Neuronal stem cell (in vitro differentiated cells): ENCODE data around the gene DVL3.

Experiments
- DNase-seq: peaks from one replicate; pipeline ENCODE4 v3.0.0-alpha.2; 2013; ENCODE audit warnings: low spot score
- H2AFZ ChIP-seq: one replicate; pipeline ENCODE4 v1.6.1; 2013; ENCODE audit warnings: mild to moderate bottlenecking, low read length, inconsistent platforms
- H2AK5ac ChIP-seq: 2 replicates; pipeline ENCODE4 v1.6.1; 2013; ENCODE audit warnings: low read depth, mild to moderate bottlenecking, inconsistent platforms, low read length, moderate library complexity, mixed read lengths
- H2BK120ac ChIP-seq: 2 replicates; pipeline ENCODE4 v1.6.1; 2013; ENCODE audit warnings: low read depth, mild to moderate bottlenecking, inconsistent platforms, low read length, moderate library complexity, mixed read lengths
- H2BK12ac ChIP-seq: one replicate; pipeline ENCODE4 v1.6.1; 2013; ENCODE audit warnings: low read length, inconsistent platforms
- H2BK15ac ChIP-seq: 2 replicates; pipeline ENCODE4 v1.6.1; 2013; ENCODE audit warnings: mild to moderate bottlenecking, low read length, inconsistent platforms, mixed read lengths
- H2BK5ac ChIP-seq: one replicate; pipeline ENCODE4 v1.6.1; 2013; ENCODE audit warnings: inconsistent platforms, mild to moderate bottlenecking, low read length, moderate library complexity
- H3K14ac ChIP-seq: one replicate; pipeline ENCODE4 v1.6.1; 2013; ENCODE audit warnings: low read length, inconsistent platforms
- H3K18ac ChIP-seq: 2 replicates; pipeline ENCODE4 v1.6.1; 2013; ENCODE audit warnings: low read length, inconsistent platforms
- H3K23ac ChIP-seq: 2 replicates; pipeline ENCODE4 v1.6.1; 2013; ENCODE audit warnings: low read depth, mild to moderate bottlenecking, mixed read lengths, low read length, inconsistent platforms; ENCODE audit not compliant: poor library complexity
- H3K27ac ChIP-seq: replicated peaks from 3 replicates; pipeline ENCODE4 v1.5.1; 2013; ENCODE audit warnings: low read length, inconsistent platforms
- H3K27me3 ChIP-seq, 3 experiments: 2 replicates each; pipeline ENCODE4 v1.6.1; 2013; ENCODE audit warnings: low read length in 3 of 3, mild to moderate bottlenecking in 2 of 3, inconsistent platforms in 1 of 3, low read depth in 1 of 3, mixed read lengths in 1 of 3, moderate library complexity in 1 of 3; ENCODE audit not compliant: control insufficient read depth in 3 of 3, insufficient read depth in 3 of 3
- H3K36me3 ChIP-seq, 2 donors: replicated peaks in 1 of 2; 2 replicates each; pipeline ENCODE4 v1.6.1; 2013; ENCODE audit warnings: low read length in 2 of 2; ENCODE audit not compliant: control insufficient read depth in 2 of 2, insufficient read depth in 2 of 2
- H3K4ac ChIP-seq: 2 replicates; pipeline ENCODE4 v1.6.1; 2013; ENCODE audit warnings: inconsistent platforms, mild to moderate bottlenecking, low read length, moderate library complexity
- H3K4me1 ChIP-seq, 2 donors: 1 replicate in 1 of 2; 2 replicates in 1 of 2; pipeline ENCODE4 v1.6.1; 2013; ENCODE audit warnings: low read length in 2 of 2, low read depth in 1 of 2; ENCODE audit not compliant: control insufficient read depth in 2 of 2, insufficient read depth in 1 of 2
- H3K4me2 ChIP-seq: one replicate; pipeline ENCODE4 v1.6.1; 2013; ENCODE audit warnings: mild to moderate bottlenecking, low read length, inconsistent platforms; ENCODE audit not compliant: insufficient read depth, poor library complexity, severe bottlenecking
- H3K4me3 ChIP-seq, 2 donors: 2 replicates each; pipeline ENCODE4 v1.5.1; 2013; ENCODE audit warnings: low read length in 2 of 2, mild to moderate bottlenecking in 2 of 2, inconsistent platforms in 1 of 2, moderate library complexity in 1 of 2
- H3K79me1 ChIP-seq: one replicate; pipeline ENCODE4 v1.6.1; 2013; ENCODE audit warnings: low read depth, mild to moderate bottlenecking, inconsistent platforms, low read length, moderate library complexity
- H3K9ac ChIP-seq: one replicate; pipeline ENCODE4 v1.6.1; 2013; ENCODE audit warnings: mild to moderate bottlenecking, low read depth, low read length, inconsistent platforms; ENCODE audit not compliant: poor library complexity
- H3K9me3 ChIP-seq, 2 donors: replicated peaks in 1 of 2; 2 replicates each; pipeline versions ENCODE3 to v1.6.1; 2013; ENCODE audit warnings: low read length in 2 of 2, mild to moderate bottlenecking in 2 of 2, inconsistent platforms in 1 of 2, low read depth in 1 of 2, mixed read lengths in 1 of 2, moderate library complexity in 1 of 2; ENCODE audit not compliant: control insufficient read depth in 2 of 2, insufficient read depth in 1 of 2
- H4K8ac ChIP-seq: one replicate; pipeline ENCODE4 v1.6.1; 2013; ENCODE audit warnings: low read depth, mild to moderate bottlenecking, inconsistent platforms, low read length, moderate library complexity
- H4K91ac ChIP-seq: one replicate; pipeline ENCODE4 v1.6.1; 2013; ENCODE audit warnings: low read length, low read depth, mild to moderate bottlenecking, inconsistent platforms; ENCODE audit not compliant: poor library complexity
- WGBS, 2 donors: extraction: QIAGEN DNeasy Blood & Tissue Kit; methylation state at CpG; one replicate each; pipeline ENCODE4 v1.1.7; 2013; ENCODE audit warnings: missing lambda C conversion rate in 2 of 2, mixed read lengths in 1 of 2; ENCODE audit not compliant: insufficient read length in 2 of 2, insufficient replicate concordance in 1 of 2; ENCODE audit errors: extremely low coverage in 2 of 2; 5-methylcytosine and 5-hydroxymethylcytosine counted together

Gene DVL3

GRCh38 chr3:184193991-184194539, 38.9 kb downstream of the DVL3 start:
- H3K9ac ChIP-seq = no peak overlapping the region
- H3K4me2 ChIP-seq = no peak overlapping the region
- no peak for DNase-seq
- H4K91ac ChIP-seq = no peak overlapping the region
- no peak overlapping the region for H3K18ac ChIP-seq
- H3K14ac ChIP-seq = no peak overlapping the region
- no peak overlapping the region for H3K23ac ChIP-seq
- no peak overlapping the region for H2BK5ac ChIP-seq
- peak overlapping the region; percentile 82 for H4K8ac ChIP-seq
- no peak overlapping the region for H3K4ac ChIP-seq
- no peaks in the 10 kb centered on the region for H3K9me3 ChIP-seq
- H2AK5ac ChIP-seq = no peak overlapping the region
- H3K79me1 ChIP-seq = peaks cover 6% of the 10 kb centered on the region
- no peaks in the 10 kb centered on the region for H3K27me3 ChIP-seq
- H3K4me1 ChIP-seq = no peaks in the 10 kb centered on the region
- peaks cover 36 to 62% of the 10 kb centered on the region in 2 donors for H3K36me3 ChIP-seq
- WGBS, 2 donors = no CpG with 5 or more reads among the region's 9 CpGs
- H2BK12ac ChIP-seq = no peak overlapping the region
- H3K27ac ChIP-seq = no peak overlapping the region
- H2AFZ ChIP-seq = no peak overlapping the region
- no peak overlapping the region for H3K4me3 ChIP-seq
- H2BK120ac ChIP-seq = no peak overlapping the region
- H2BK15ac ChIP-seq = no peak overlapping the region

DNA sequence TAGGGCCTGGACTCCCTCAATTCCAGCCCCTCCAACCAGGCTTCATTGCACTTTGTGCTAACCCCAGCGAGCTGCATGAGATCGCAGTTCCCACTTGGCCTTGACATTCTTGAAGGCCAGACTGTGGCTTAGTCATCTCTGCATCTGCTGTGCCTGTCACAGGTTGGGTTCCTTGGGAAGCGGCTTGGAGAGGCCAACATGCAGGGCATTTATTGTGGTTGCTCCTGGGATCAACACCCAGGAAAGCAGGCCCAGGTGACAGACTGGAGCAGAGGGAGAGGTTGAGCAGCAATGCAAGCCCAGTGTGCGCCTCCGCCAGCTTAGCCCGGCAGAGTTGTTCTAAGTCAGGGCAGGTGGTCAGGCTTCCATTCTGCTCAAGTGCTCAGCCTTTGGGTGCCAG, 41.4 kb downstream of the DVL3 start:
- Histone ChIP-seq H3K4me1 (no peaks in the 10 kb centered on the region), H3K4ac (no peak overlapping the region), H4K91ac (no peak overlapping the region), H2BK5ac (peak overlapping the region; percentile 82), H3K36me3 (peaks cover 18 to 37% of the 10 kb centered on the region in 2 donors), H3K14ac (no peak overlapping the region), H3K27me3 (no peaks in the 10 kb centered on the region), H3K23ac (no peak overlapping the region), H3K27ac (no peak overlapping the region), H3K4me3 (peak overlapping the region in 1 of 2 donors; percentile 59), H3K18ac (no peak overlapping the region), H3K79me1 (no peaks in the 10 kb centered on the region), H2BK120ac (no peak overlapping the region), H2AK5ac (peak overlapping the region; percentile 35), H3K9ac (no peak overlapping the region), H3K9me3 (no peaks in the 10 kb centered on the region), H4K8ac (no peak overlapping the region), H2BK15ac (no peak overlapping the region), H2BK12ac (no peak overlapping the region), H2AFZ (no peak overlapping the region), H3K4me2 (no peak overlapping the region)
- no CpG with 5 or more reads among the region's 6 CpGs for WGBS, 2 donors
- DNase-seq = no peak

DNA sequence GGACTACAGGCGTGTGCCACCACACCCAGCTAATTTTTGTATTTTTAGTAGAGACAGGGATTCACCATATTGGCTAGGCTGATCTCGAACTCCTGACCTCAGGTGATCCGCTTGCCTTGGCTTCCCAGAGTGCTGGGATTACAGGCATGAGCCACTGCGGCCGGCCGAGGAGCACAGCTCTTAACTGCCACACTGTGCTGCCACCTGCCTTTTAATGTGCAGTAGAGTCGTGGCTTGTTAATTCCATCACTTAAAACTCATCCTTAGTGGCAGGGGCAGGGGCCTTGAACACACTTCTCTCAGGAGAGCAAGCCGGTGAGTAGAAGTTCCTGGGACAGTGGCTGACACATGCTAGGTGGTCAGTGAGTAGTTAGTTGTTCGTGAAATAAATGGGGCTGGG, 43.3 kb downstream of the DVL3 start:
- Histone ChIP-seq H3K4me1 (no peaks in the 10 kb centered on the region), H3K27me3 (no peaks in the 10 kb centered on the region), H2AFZ (no peak overlapping the region), H3K9ac (no peak overlapping the region), H2BK5ac (no peak overlapping the region), H2BK120ac (no peak overlapping the region), H3K27ac (no peak overlapping the region), H3K18ac (no peak overlapping the region), H4K91ac (no peak overlapping the region), H3K4ac (no peak overlapping the region), H3K79me1 (no peaks in the 10 kb centered on the region), H4K8ac (no peak overlapping the region), H3K36me3 (peaks cover 7 to 19% of the 10 kb centered on the region in 2 donors), H2BK12ac (no peak overlapping the region), H2AK5ac (no peak overlapping the region), H3K4me3 (no peak overlapping the region), H3K23ac (no peak overlapping the region), H3K14ac (no peak overlapping the region), H3K9me3 (no peaks in the 10 kb centered on the region), H2BK15ac (no peak overlapping the region), H3K4me2 (no peak overlapping the region)
- no CpG with 5 or more reads among the region's 9 CpGs for WGBS, 2 donors
- DNase-seq = no peak

DNA sequence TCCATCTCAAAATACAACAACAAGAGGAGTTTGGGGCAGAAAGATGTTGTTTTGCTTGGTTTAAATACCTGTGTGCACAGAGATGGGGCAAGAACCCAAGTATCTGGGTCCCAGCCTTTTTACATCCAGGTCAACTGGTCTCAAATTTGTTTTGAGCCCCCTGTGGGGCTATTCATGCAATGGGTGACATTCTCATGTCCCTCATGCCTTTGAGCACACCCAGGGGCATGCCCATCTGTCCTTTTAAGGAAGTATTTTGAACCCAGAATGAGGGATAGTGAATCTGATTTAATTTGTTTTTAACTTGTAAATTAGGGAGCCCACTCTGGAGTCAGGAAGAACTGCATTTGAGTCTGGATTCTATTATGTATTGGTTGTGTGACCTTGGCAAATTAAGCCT, 45.6 kb downstream of the DVL3 start:
- no peak overlapping the region for H2AFZ ChIP-seq
- no peak overlapping the region for H2BK5ac ChIP-seq
- no peaks in the 10 kb centered on the region for H3K4me1 ChIP-seq
- no peak overlapping the region for H3K4me3 ChIP-seq
- H3K27me3 ChIP-seq = no peaks in the 10 kb centered on the region
- no peak overlapping the region for H2BK120ac ChIP-seq
- no peak overlapping the region for H2AK5ac ChIP-seq
- no peaks in the 10 kb centered on the region for H3K79me1 ChIP-seq
- no peak overlapping the region for H3K4me2 ChIP-seq
- no peak overlapping the region for H2BK12ac ChIP-seq
- no peak overlapping the region for H3K23ac ChIP-seq
- H4K8ac ChIP-seq = no peak overlapping the region
- no peak overlapping the region for H3K18ac ChIP-seq
- H4K91ac ChIP-seq = no peak overlapping the region
- no peak overlapping the region for H3K14ac ChIP-seq
- no peaks in the 10 kb centered on the region for H3K9me3 ChIP-seq
- DNase-seq = no peak
- H2BK15ac ChIP-seq = no peak overlapping the region
- no peak overlapping the region for H3K4ac ChIP-seq
- no peak overlapping the region for H3K9ac ChIP-seq
- no peak overlapping the region for H3K27ac ChIP-seq
- peaks cover 0 to 2% of the 10 kb centered on the region in 2 donors for H3K36me3 ChIP-seq
